ENCODE data around the gene GLDN.

GLDN gene

DNA sequence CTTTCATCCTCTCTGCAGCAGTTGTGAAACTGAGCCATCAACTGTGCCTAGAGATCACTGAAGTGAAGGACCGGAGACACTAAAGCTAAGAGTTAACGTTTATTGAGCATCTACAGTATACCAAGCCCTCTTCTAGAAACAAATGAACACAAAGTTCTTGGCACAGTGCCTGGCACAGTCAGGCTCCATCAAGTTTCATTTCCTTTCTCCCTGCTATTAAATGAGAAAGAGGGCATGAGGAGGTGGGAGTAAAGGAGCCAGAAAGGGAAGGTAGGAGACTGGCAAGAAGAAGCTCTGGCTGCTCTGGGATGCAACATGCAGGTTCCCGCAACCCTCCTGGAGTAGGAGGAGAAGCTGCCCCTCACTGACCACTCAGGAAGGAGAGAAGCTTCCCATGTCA is 33.6 kb upstream of the GLDN start (continued):
- TF ChIP-seq ZNF423 (tag by site-specific recombination; IDR thresholded peaks at IDR 0.05): no peak

DNA sequence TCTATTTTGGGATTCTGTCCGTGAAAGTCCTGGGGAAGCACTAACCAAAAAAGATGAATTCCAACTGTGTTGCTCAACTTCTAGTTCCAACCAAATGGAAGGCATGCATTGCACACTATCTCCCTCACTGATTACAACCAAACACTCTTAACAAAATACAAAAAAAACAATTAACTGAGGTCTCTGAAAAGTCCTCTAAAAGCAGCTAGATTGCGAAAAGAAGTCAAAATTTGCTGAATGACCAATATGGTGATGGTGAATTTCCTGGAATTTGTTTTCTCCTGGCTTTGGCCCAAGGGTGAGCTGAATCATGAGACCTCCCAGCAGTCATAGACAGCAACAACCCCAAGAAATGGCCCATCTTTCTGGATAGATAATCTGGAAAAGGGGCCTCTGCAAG is 31.4 kb upstream of the GLDN start:
- Histone ChIP-seq H3K4me3 (ENCODE audit: low read depth, low read length) (no peak overlapping the region), H3K9me3 (ENCODE audit: control insufficient read depth, insufficient read depth, low read depth, low read length) (no peaks in the 10 kb centered on the region), H3K27ac (ENCODE audit: extremely low read depth, low read depth, low read length) (no peak overlapping the region), H3K36me3 (ENCODE audit: control insufficient read depth in 2 of 2, insufficient read depth in 1 of 2, low read length in 2 of 2) (no peaks in the 10 kb centered on the region), H3K4me1 (ENCODE audit: control insufficient read depth, insufficient read depth, low read length) (peaks cover 12% of the 10 kb centered on the region)
- TF ChIP-seq, protein P1, sequence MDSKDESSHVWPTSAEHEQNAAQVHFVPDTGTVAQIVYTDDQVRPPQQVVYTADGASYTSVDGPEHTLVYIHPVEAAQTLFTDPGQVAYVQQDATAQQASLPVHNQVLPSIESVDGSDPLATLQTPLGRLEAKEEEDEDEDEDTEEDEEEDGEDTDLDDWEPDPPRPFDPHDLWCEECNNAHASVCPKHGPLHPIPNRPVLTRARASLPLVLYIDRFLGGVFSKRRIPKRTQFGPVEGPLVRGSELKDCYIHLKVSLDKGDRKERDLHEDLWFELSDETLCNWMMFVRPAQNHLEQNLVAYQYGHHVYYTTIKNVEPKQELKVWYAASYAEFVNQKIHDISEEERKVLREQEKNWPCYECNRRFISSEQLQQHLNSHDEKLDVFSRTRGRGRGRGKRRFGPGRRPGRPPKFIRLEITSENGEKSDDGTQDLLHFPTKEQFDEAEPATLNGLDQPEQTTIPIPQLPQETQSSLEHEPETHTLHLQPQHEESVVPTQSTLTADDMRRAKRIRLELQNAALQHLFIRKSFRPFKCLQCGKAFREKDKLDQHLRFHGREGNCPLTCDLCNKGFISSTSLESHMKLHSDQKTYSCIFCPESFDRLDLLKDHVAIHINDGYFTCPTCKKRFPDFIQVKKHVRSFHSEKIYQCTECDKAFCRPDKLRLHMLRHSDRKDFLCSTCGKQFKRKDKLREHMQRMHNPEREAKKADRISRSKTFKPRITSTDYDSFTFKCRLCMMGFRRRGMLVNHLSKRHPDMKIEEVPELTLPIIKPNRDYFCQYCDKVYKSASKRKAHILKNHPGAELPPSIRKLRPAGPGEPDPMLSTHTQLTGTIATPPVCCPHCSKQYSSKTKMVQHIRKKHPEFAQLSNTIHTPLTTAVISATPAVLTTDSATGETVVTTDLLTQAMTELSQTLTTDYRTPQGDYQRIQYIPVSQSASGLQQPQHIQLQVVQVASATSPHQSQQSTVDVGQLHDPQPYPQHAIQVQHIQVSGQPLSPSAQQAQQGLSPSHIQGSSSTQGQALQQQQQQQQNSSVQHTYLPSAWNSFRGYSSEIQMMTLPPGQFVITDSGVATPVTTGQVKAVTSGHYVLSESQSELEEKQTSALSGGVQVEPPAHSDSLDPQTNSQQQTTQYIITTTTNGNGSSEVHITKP (tag by site-specific recombination; IDR thresholded peaks at IDR 0.05): no peak
- no peak for TF ChIP-seq ZNF391 (tag by site-specific recombination; IDR thresholded peaks at IDR 0.05; ENCODE audit: borderline replicate concordance, low read depth)
- TF ChIP-seq, protein P2, sequence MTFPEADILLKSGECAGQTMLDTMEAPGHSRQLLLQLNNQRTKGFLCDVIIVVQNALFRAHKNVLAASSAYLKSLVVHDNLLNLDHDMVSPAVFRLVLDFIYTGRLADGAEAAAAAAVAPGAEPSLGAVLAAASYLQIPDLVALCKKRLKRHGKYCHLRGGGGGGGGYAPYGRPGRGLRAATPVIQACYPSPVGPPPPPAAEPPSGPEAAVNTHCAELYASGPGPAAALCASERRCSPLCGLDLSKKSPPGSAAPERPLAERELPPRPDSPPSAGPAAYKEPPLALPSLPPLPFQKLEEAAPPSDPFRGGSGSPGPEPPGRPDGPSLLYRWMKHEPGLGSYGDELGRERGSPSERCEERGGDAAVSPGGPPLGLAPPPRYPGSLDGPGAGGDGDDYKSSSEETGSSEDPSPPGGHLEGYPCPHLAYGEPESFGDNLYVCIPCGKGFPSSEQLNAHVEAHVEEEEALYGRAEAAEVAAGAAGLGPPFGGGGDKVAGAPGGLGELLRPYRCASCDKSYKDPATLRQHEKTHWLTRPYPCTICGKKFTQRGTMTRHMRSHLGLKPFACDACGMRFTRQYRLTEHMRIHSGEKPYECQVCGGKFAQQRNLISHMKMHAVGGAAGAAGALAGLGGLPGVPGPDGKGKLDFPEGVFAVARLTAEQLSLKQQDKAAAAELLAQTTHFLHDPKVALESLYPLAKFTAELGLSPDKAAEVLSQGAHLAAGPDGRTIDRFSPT (tag by site-specific recombination; IDR thresholded peaks at IDR 0.05): no peak
- TF ChIP-seq, protein P3, sequence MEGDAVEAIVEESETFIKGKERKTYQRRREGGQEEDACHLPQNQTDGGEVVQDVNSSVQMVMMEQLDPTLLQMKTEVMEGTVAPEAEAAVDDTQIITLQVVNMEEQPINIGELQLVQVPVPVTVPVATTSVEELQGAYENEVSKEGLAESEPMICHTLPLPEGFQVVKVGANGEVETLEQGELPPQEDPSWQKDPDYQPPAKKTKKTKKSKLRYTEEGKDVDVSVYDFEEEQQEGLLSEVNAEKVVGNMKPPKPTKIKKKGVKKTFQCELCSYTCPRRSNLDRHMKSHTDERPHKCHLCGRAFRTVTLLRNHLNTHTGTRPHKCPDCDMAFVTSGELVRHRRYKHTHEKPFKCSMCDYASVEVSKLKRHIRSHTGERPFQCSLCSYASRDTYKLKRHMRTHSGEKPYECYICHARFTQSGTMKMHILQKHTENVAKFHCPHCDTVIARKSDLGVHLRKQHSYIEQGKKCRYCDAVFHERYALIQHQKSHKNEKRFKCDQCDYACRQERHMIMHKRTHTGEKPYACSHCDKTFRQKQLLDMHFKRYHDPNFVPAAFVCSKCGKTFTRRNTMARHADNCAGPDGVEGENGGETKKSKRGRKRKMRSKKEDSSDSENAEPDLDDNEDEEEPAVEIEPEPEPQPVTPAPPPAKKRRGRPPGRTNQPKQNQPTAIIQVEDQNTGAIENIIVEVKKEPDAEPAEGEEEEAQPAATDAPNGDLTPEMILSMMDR (tag by site-specific recombination; IDR thresholded peaks at IDR 0.05): no peak
- TF ChIP-seq ZNF843 (tag by site-specific recombination; IDR thresholded peaks at IDR 0.05): no peak
- TF ChIP-seq ZBTB6 (tag by site-specific recombination; IDR thresholded peaks at IDR 0.05): no peak
- TF ChIP-seq ZFP41 (tag by site-specific recombination; IDR thresholded peaks at IDR 0.05; ENCODE audit: borderline replicate concordance): no peak
- TF ChIP-seq, protein P4, sequence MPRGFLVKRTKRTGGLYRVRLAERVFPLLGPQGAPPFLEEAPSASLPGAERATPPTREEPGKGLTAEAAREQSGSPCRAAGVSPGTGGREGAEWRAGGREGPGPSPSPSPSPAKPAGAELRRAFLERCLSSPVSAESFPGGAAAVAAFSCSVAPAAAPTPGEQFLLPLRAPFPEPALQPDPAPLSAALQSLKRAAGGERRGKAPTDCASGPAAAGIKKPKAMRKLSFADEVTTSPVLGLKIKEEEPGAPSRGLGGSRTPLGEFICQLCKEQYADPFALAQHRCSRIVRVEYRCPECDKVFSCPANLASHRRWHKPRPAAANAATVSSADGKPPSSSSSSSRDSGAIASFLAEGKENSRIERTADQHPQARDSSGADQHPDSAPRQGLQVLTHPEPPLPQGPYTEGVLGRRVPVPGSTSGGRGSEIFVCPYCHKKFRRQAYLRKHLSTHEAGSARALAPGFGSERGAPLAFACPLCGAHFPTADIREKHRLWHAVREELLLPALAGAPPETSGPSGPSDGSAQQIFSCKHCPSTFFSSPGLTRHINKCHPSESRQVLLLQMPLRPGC (tag by site-specific recombination; IDR thresholded peaks at IDR 0.05): no peak
- TF ChIP-seq PRDM1 (tag by site-specific recombination; IDR thresholded peaks at IDR 0.05): no peak
- POLR2A ChIA-PET: no interaction called here
- CTCF ChIA-PET: no interaction called here

- Histone ChIP-seq H3K36me3 (ENCODE audit: control insufficient read depth in 2 of 2, insufficient read depth in 1 of 2, low read length in 2 of 2) (no peaks in the 10 kb centered on the region), H3K4me1 (ENCODE audit: control insufficient read depth, insufficient read depth, low read length) (peaks cover 12% of the 10 kb centered on the region), H3K27ac (ENCODE audit: extremely low read depth, low read depth, low read length) (no peak overlapping the region), H3K9me3 (ENCODE audit: control insufficient read depth, insufficient read depth, low read depth, low read length) (no peaks in the 10 kb centered on the region), H3K4me3 (ENCODE audit: low read depth, low read length) (no peak overlapping the region)
- POLR2A ChIA-PET: no interaction called here
- CTCF ChIA-PET: interaction anchor here (0.7 to 1.0 kb wide), 2 partner anchors 22 to 71 kb away, joined by 3 read pairs; no protein-coding TSS in a partner anchor
- peak; percentile 90 for TF ChIP-seq WT1 (tag by site-specific recombination; IDR thresholded peaks at IDR 0.05)
- no peak for TF ChIP-seq ZNF155 (tag by site-specific recombination; IDR thresholded peaks at IDR 0.05)
- 0 out of 2 replicates have a peak, but pooled peaks have one; percentile 25 for TF ChIP-seq ZNF561 (tag by site-specific recombination; IDR thresholded peaks at IDR 0.05; ENCODE audit: borderline replicate concordance)
- peak; percentile 7; the same call in 1 of the 2 replicates for TF ChIP-seq EGR2 (tag by site-specific recombination; IDR thresholded peaks at IDR 0.05; ENCODE audit: low read depth)
- TF ChIP-seq, protein P5, sequence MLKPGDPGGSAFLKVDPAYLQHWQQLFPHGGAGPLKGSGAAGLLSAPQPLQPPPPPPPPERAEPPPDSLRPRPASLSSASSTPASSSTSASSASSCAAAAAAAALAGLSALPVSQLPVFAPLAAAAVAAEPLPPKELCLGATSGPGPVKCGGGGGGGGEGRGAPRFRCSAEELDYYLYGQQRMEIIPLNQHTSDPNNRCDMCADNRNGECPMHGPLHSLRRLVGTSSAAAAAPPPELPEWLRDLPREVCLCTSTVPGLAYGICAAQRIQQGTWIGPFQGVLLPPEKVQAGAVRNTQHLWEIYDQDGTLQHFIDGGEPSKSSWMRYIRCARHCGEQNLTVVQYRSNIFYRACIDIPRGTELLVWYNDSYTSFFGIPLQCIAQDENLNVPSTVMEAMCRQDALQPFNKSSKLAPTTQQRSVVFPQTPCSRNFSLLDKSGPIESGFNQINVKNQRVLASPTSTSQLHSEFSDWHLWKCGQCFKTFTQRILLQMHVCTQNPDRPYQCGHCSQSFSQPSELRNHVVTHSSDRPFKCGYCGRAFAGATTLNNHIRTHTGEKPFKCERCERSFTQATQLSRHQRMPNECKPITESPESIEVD (tag by site-specific recombination; IDR thresholded peaks at IDR 0.05): 0 out of 2 replicates have a peak, but pooled peaks have one; percentile 24
- no peak for TF ChIP-seq ZNF677 (tag by site-specific recombination; IDR thresholded peaks at IDR 0.05)
- TF ChIP-seq, protein P6, sequence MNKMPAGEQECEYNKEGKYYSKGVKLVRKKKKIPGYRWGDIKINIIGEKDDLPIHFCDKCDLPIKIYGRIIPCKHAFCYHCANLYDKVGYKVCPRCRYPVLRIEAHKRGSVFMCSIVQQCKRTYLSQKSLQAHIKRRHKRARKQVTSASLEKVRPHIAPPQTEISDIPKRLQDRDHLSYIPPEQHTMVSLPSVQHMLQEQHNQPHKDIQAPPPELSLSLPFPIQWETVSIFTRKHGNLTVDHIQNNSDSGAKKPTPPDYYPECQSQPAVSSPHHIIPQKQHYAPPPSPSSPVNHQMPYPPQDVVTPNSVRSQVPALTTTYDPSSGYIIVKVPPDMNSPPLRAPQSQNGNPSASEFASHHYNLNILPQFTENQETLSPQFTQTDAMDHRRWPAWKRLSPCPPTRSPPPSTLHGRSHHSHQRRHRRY (tag by site-specific recombination; IDR thresholded peaks at IDR 0.05): no peak
- TF ChIP-seq, protein P7, sequence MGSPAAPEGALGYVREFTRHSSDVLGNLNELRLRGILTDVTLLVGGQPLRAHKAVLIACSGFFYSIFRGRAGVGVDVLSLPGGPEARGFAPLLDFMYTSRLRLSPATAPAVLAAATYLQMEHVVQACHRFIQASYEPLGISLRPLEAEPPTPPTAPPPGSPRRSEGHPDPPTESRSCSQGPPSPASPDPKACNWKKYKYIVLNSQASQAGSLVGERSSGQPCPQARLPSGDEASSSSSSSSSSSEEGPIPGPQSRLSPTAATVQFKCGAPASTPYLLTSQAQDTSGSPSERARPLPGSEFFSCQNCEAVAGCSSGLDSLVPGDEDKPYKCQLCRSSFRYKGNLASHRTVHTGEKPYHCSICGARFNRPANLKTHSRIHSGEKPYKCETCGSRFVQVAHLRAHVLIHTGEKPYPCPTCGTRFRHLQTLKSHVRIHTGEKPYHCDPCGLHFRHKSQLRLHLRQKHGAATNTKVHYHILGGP (tag by site-specific recombination; IDR thresholded peaks at IDR 0.05): no peak
These were observed 29.9 kb upstream of the GLDN start for GRCh38 chr15:51311510-51311909.
